AG04450 (cell line): ENCODE data around the gene TMEM259. TPM values are rescaled to one million over a fixed set of nuclear protein-coding genes. Genes with fewer than 3 reads are reported as not detected.

Experiments
- CTCF ChIA-PET: fragments of 300-600, 350-600 bp; formaldehyde crosslinking; extraction: SDS; loops from one replicate; lab custom pipeline; 2022; ENCODE audit warnings: antibody characterized with exemption, inconsistent platforms; lab: Charles Lee
- POLR2A ChIA-PET: fragments of 350-600 bp; formaldehyde crosslinking; extraction: SDS; loops from one replicate; lab custom pipeline; 2021; ENCODE audit warnings: antibody characterized with exemption, inconsistent platforms; lab: Yijun Ruan, JAX
- DNase-seq: peaks from one replicate; pipeline ENCODE4 v3.0.0-alpha.2; 2011; ENCODE audit warnings: low read depth, low spot score
- H3K27ac ChIP-seq: one replicate; pipeline ENCODE4 v1.5.1; 2012; ENCODE audit warnings: low read depth, low read length, control low read depth
- H3K27me3 ChIP-seq: one replicate; pipeline ENCODE4 v1.6.0; 2012; ENCODE audit warnings: low read length; ENCODE audit not compliant: control insufficient read depth, insufficient read depth
- H3K4me3 ChIP-seq: 2 replicates; pipeline ENCODE4 v1.5.1; 2011; ENCODE audit warnings: mild to moderate bottlenecking, low read depth, low read length, control low read depth
- H3K9me3 ChIP-seq: 2 replicates; pipeline ENCODE4 v1.5.1; 2012; ENCODE audit warnings: low read length; ENCODE audit not compliant: control insufficient read depth, insufficient read depth
- polyA plus RNA-seq: library from polyadenylated mRNA; depleted of rRNA; stranded (reverse); fragments of >200 nt; gene quantifications from 2 replicates; pipeline ENCODE4 v1.2.3, GENCODE V29; 2011
- TF ChIP-seq, protein P1 (sequence below): IDR thresholded peaks from 2 replicates; pipeline ENCODE4 v1.5.1; 2011; ENCODE audit warnings: low read depth, low read length, control low read depth, inconsistent platforms

TMEM259 gene
- polyA plus RNA-seq, 1 experiment, result 55.8 TPM

DNA sequence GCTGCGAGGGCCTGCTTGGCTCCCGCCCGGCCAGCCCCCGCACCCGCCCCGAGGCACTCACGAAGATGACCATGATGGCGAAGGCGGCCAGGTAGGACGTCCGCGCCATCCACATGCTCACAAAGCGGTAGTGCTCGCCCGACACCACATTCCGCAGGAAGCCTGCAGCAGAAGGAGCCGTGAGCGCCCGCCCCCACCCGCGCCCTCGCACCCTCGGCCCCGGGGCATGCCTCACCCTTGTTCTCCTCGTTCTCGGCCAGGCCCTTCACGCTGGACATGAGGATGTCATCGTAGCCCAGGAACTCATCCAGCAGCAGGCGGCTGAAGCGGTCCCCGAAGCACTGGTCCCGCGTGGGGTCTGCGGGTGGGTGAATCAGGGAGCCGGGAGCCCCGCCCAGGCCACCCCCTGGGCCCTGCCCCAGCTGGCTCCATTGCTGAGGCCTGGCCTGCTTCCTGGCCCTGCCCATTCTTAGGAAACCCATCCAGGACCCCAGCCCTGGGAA lies 9.0 kb downstream of the TMEM259 start:
- TF ChIP-seq, protein P1, sequence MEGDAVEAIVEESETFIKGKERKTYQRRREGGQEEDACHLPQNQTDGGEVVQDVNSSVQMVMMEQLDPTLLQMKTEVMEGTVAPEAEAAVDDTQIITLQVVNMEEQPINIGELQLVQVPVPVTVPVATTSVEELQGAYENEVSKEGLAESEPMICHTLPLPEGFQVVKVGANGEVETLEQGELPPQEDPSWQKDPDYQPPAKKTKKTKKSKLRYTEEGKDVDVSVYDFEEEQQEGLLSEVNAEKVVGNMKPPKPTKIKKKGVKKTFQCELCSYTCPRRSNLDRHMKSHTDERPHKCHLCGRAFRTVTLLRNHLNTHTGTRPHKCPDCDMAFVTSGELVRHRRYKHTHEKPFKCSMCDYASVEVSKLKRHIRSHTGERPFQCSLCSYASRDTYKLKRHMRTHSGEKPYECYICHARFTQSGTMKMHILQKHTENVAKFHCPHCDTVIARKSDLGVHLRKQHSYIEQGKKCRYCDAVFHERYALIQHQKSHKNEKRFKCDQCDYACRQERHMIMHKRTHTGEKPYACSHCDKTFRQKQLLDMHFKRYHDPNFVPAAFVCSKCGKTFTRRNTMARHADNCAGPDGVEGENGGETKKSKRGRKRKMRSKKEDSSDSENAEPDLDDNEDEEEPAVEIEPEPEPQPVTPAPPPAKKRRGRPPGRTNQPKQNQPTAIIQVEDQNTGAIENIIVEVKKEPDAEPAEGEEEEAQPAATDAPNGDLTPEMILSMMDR, result no peak
- ChIA-PET CTCF (no interaction called here), POLR2A (no interaction called here)
- Histone ChIP-seq H3K27ac (no peak overlapping the region), H3K9me3 (peaks cover 4% of the 10 kb centered on the region; the same call in 1 of the 2 replicates), H3K4me3 (no peak overlapping the region), H3K27me3 (no peaks in the 10 kb centered on the region)
- no peak for DNase-seq

DNA sequence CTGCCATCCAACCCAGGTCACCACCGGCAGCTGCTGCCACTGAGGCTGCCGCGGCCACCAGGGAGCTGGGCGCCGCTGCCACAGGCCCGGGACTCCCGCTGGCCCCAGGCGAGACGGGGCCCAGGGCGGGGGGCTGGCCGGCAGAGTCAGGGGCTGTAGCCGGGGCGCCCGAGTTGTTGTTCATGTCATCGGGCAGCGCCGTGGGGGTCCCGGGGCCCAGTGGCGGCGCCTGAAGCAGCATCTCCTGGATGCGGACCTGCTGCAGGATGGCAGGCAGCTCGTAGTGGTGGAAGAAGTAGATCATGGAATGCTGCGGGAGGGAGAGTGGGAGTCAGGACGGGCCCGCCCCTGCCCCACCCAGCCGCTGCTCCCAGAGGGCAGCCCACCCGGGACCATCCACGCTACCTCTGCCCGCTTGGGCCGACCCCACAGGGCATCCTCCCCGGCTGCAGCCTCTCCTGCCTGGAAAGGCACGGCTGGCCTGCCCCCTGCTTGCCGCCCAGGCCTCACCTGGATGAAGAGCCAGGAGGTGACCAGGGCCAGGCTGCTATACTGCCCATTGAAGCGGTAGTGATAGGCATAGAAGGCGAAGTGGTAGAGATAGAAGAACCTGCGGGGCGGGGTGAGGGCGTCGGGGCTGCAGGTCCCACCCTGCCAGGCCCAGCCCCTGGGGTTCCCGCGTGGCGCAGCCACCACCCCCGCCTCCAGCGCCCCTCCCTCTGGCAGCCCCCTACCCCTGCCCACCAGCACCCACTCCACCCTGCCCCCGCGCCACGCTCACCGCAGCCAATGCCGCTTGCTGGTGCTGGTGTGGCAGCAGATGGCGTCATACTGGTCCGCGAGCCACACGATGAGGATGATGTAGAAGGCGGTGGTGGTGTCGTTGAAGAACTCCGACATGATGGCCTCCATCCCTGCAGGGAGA lies 10.1 kb downstream of the TMEM259 start:
- Histone ChIP-seq H3K9me3 (peaks cover 4% of the 10 kb centered on the region; the same call in 1 of the 2 replicates), H3K27me3 (no peaks in the 10 kb centered on the region), H3K27ac (no peak overlapping the region), H3K4me3 (no peak overlapping the region)
- TF ChIP-seq, protein P1, result no peak
- no peak for DNase-seq
- CTCF ChIA-PET, result interaction anchor here (0.6 kb wide), 1 partner anchor 217 kb away, joined by 3 read pairs; no protein-coding TSS in a partner anchor
- POLR2A ChIA-PET, result interaction anchor here (1.0 kb wide), 1 partner anchor 258 kb away, joined by 3 read pairs; the partner anchor contains the start of gene CIRBP

DNA sequence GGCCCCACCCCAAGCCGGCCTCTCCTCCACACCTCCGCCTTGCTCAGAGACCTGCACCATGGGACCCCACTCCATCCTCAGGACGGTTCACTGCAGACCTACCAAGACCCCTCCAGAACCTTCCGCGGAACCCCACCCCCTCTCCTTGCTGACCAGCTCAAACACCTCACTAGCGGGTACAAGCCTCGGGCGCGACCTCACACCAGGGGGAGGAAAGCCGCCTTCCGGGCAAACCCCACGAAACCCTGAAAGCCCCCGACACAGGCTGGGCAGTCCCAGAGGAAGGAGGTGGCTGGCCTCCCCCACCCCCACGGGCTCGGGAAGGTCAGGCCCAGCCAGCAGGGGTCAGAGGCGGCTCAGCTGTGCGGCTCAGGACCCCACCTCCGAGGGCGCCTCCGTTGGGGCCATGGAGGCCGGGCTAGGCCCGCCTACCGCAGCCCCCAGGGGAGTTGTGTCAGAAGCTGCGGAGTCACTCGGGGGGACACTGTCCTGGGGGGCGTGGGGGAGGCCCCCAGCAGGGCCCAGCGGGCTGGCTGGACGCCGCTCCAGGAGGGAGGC lies 10.9 kb downstream of the TMEM259 start:
- ChIA-PET CTCF (no interaction called here), POLR2A (interaction anchor here (0.7 to 1.4 kb wide), 4 partner anchors 9 to 259 kb away, joined by 3 to 9 read pairs (median 3); partner anchors contain the start of gene CIRBP)
- Histone ChIP-seq H3K9me3 (peaks cover 8% of the 10 kb centered on the region; the same call in 1 of the 2 replicates), H3K27me3 (no peaks in the 10 kb centered on the region), H3K27ac (peak overlapping the region; percentile 70), H3K4me3 (no peak overlapping the region; the same call in 1 of the 2 replicates)
- TF ChIP-seq, protein P1, result no peak
- no peak for DNase-seq

DNA sequence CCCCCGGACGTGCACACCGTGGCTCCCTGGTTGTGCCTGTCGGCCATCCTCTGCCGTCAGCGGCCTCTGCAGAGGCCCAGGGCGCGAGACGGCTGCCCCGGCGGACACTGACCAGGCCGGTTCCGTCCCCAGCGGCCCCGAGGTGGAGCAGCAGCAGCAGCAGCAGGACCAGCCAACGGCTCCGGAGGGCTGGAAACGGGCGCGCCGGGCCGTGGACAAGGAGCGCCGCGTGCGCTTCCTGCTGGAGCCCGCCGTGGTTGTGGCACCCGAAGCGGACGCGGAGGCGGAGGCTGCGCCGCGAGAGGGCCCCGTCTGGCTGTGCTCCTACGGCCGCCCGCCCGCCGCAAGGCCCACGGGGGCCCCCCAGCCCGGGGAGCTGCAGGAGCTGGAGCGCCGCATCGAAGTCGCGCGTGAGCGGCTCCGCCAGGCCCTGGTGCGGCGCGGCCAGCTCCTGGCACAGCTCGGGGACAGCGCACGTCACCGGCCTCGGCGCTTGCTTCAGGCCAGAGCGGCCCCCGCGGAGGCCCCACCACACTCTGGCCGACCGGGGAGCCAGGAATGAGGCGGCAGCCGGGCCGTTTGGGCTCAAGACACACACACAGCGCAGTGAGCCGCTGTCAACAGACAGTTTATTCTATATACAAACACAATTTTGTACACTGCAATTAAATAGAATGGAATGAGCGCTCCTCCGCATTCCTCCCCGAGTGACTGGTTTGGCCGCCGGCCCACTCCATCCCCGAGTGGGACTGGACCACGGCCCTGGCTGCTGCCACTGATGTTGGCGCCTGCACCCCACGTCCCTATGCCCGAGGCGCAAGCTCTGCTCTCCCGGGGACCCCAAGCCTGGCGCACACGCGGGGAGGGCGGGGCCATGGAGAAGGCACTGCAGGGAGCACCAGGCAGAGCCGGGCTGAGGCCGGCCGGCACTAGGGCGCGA lies 11.6 kb downstream of the TMEM259 start:
- H3K27ac ChIP-seq, result peak overlapping the region; percentile 70
- TF ChIP-seq, protein P1, result no peak
- H3K4me3 ChIP-seq, result peak overlapping the region; percentile 29; the same call in 1 of the 2 replicates
- H3K27me3 ChIP-seq, result no peaks in the 10 kb centered on the region
- CTCF ChIA-PET, result no interaction called here
- DNase-seq, result peak; percentile 79
- POLR2A ChIA-PET, result interaction anchor here (0.7 to 1.4 kb wide), 5 partner anchors 10 to 260 kb away, joined by 3 to 9 read pairs (median 3); partner anchors contain the start of gene CIRBP
- H3K9me3 ChIP-seq, result peaks cover 15% of the 10 kb centered on the region; the same call in 1 of the 2 replicates
